RWPE2 (cell line): Measurements from ENCODE around the gene ZNF605.
"Not testable (repeated sequence)": the region's sequence is repeated elsewhere in the genome, so short reads cannot be mapped to it uniquely, and the experiment has no call there.

ENCODE experiments used
- ATAC-seq: fragments of 200-7000 bp; cut with Tn5 transposase; 3 replicates; pipeline ENCODE4 v1.9.1; 2021; ENCODE audit warnings: low read depth
- DNase-seq: peaks from one replicate; pipeline ENCODE4 v3.0.0-alpha.2; 2020; ENCODE audit warnings: low spot score
- H3K27ac ChIP-seq: fragments of 450-650 bp; 2 replicates; pipeline ENCODE4 v1.5.1; 2017; ENCODE audit warnings: mild to moderate bottlenecking; ENCODE audit not compliant: poor library complexity, severe bottlenecking
- H3K27me3 ChIP-seq: fragments of 250-450 bp; sonication (Bioruptor Pico); 2 replicates; pipeline ENCODE4 v1.5.1; 2021; ENCODE audit warnings: mild to moderate bottlenecking, moderate library complexity; ENCODE audit not compliant: insufficient read depth, poor library complexity, severe bottlenecking
- H3K36me3 ChIP-seq: fragments of 250-450 bp; sonication (Bioruptor Pico); 2 replicates; pipeline ENCODE4 v1.5.1; 2020; ENCODE audit warnings: low read depth, mild to moderate bottlenecking, moderate library complexity
- H3K4me1 ChIP-seq: fragments of 250-450 bp; sonication (Bioruptor Pico); 2 replicates; pipeline ENCODE4 v1.5.1; 2021; ENCODE audit warnings: mild to moderate bottlenecking, moderate library complexity; ENCODE audit not compliant: insufficient read depth, poor library complexity, severe bottlenecking
- H3K4me3 ChIP-seq: fragments of 250-450 bp; sonication (Bioruptor Pico); 2 replicates; pipeline ENCODE4 v1.5.1; 2021; ENCODE audit warnings: mild to moderate bottlenecking, moderate library complexity; ENCODE audit not compliant: severe bottlenecking
- H3K9me3 ChIP-seq: fragments of 250-450 bp; sonication (Bioruptor Pico); 2 replicates; pipeline ENCODE4 v1.5.1; 2021; ENCODE audit warnings: mild to moderate bottlenecking, moderate library complexity; ENCODE audit not compliant: severe bottlenecking
- CTCF ChIP-seq: fragments of 450-650 bp; IDR thresholded peaks from one replicate; pipeline ENCODE4 v1.5.1; 2017; ENCODE audit warnings: mild to moderate bottlenecking, moderate library complexity; ENCODE audit not compliant: poor library complexity, severe bottlenecking

The ZNF605 gene

GRCh38 chr12:132956011-132956788, at the start of gene ZNF605:
TSS of gene ZNF605 (minus strand) at chr12:132956306. CDS start at chr12:132945635, 10,671 bp downstream.
- DNase-seq, result peak; percentile 84
- no peak for TF ChIP-seq CTCF
- H3K27me3 ChIP-seq, result no peaks in the 10 kb centered on the region
- peaks cover 13% of the 10 kb centered on the region for H3K9me3 ChIP-seq
- peak within 1 kb of the TSS; percentile 68 for H3K27ac ChIP-seq
- H3K4me1 ChIP-seq, result peaks cover 6% of the 10 kb centered on the region
- no peaks in the 10 kb centered on the region; the same call in 1 of the 2 replicates for H3K36me3 ChIP-seq
- ATAC-seq, result peak; percentile 83
- peak within 1 kb of the TSS; percentile 94 for H3K4me3 ChIP-seq

- no peaks in the 10 kb centered on the region for H3K4me1 ChIP-seq
- H3K4me3 ChIP-seq, result no peak overlapping the region
- peaks cover 24% of the 10 kb centered on the region for H3K9me3 ChIP-seq
- H3K36me3 ChIP-seq, result peaks cover 7% of the 10 kb centered on the region; the same call in 1 of the 2 replicates
- no peak for TF ChIP-seq CTCF
- H3K27ac ChIP-seq, result no peak overlapping the region
- H3K27me3 ChIP-seq, result no peaks in the 10 kb centered on the region
- DNase-seq, result no peak
- ATAC-seq, result no peak
Observed at GRCh38 chr12:132998741-132999140, 42.6 kb upstream of the ZNF605 start.

- peak overlapping the region; percentile 39 for H3K27ac ChIP-seq
- no peak for TF ChIP-seq CTCF
- peaks cover 5% of the 10 kb centered on the region for H3K9me3 ChIP-seq
- H3K4me1 ChIP-seq, result no peaks in the 10 kb centered on the region
- no peaks in the 10 kb centered on the region for H3K27me3 ChIP-seq
- DNase-seq (no peak), ATAC-seq (peak; percentile 7; the same call in 2 of the 3 replicates)
- peaks cover 20% of the 10 kb centered on the region for H3K36me3 ChIP-seq
- peak overlapping the region; percentile 82 for H3K4me3 ChIP-seq
Observed at GRCh38 chr12:132986885-132987225, 30.7 kb upstream of the ZNF605 start.

GRCh38 chr12:132986001-132986884, 30.1 kb upstream of the ZNF605 start, which contains the start of gene ZNF26:
TSS of gene ZNF26 (plus strand) at chr12:132986367. CDS start at chr12:132986841, 474 bp downstream.
- ATAC-seq (peak; percentile 98), DNase-seq (peak; percentile 82)
- H3K4me3 ChIP-seq, result peak within 1 kb of the TSS; percentile 82
- peaks cover 5% of the 10 kb centered on the region for H3K9me3 ChIP-seq
- H3K4me1 ChIP-seq, result no peaks in the 10 kb centered on the region
- TF ChIP-seq CTCF, result no peak
- peaks cover 20% of the 10 kb centered on the region for H3K36me3 ChIP-seq
- H3K27ac ChIP-seq, result peak within 1 kb of the TSS; percentile 39
- H3K27me3 ChIP-seq, result no peaks in the 10 kb centered on the region

GRCh38 chr12:132976870-132977269, 20.8 kb upstream of the ZNF605 start:
- H3K27ac ChIP-seq, H3K9me3 ChIP-seq, H3K4me1 ChIP-seq, ATAC-seq, H3K36me3 ChIP-seq, H3K27me3 ChIP-seq, DNase-seq, H3K4me3 ChIP-seq: not testable (repeated sequence)
